Endothelial cell of umbilical vein (primary cell): ENCODE results near the gene STK39. TPM values are rescaled to one million over a fixed set of nuclear protein-coding genes. Genes with fewer than 3 reads are reported as not detected.

Source experiments
- BruUV-seq: library from RNA; stranded (reverse); fragments of 400-500 nt; replicated peaks from 2 replicates; lab custom pipeline; 2021; lab: Mats Ljungman, UMichigan
- CTCF ChIA-PET: fragments of 300-600, 350-600 bp; sonication (Branson Sonifier 250); formaldehyde crosslinking; loops from one replicate; lab custom pipeline; 2021; ENCODE audit warnings: antibody characterized with exemption, inconsistent platforms; lab: Charles Lee
- POLR2A ChIA-PET: fragments of 300-600, 350-600 bp; sonication (Branson Sonifier 250); formaldehyde crosslinking; loops from one replicate; lab custom pipeline; 2021; ENCODE audit warnings: antibody characterized with exemption, inconsistent platforms; lab: Charles Lee
- DNase-seq: peaks from one replicate; pipeline ENCODE4 v3.0.0-alpha.2; 2011; ENCODE audit warnings: low read depth, low spot score
- FAIRE-seq: peaks from 2 replicates; lab custom pipeline; 2011; peaks lifted over from hg19 to GRCh38; lab: Jason Lieb, UNC
- H2AFZ ChIP-seq: 2 replicates; pipeline ENCODE4 v1.6.0; 2012; ENCODE audit warnings: low read depth, low read length, control low read depth, inconsistent platforms
- H3K27ac ChIP-seq: 2 replicates; pipeline ENCODE4 v1.5.1; 2011; ENCODE audit warnings: low read depth, mild to moderate bottlenecking, control low read depth, low read length, moderate library complexity; ENCODE audit not compliant: insufficient read depth
- H3K27me3 ChIP-seq, 2 experiments: 2 replicates each; pipeline versions ENCODE4 v1.6.0 to v1.6.1; 2011; ENCODE audit warnings: low read length in 2 of 2, mixed read lengths in 1 of 2; ENCODE audit not compliant: control insufficient read depth in 2 of 2, insufficient read depth in 2 of 2
- H3K36me3 ChIP-seq, 2 experiments: 2 replicates in 1 of 2; 3 replicates in 1 of 2; pipeline ENCODE4 v1.5.1; 2011; ENCODE audit warnings: low read length in 2 of 2, mild to moderate bottlenecking in 1 of 2, moderate library complexity in 1 of 2; ENCODE audit not compliant: control insufficient read depth in 2 of 2, insufficient read depth in 2 of 2; ENCODE audit errors: extremely low read depth in 1 of 2
- H3K4me1 ChIP-seq: 3 replicates; pipeline ENCODE4 v1.5.1; 2011; ENCODE audit warnings: mild to moderate bottlenecking, low read length; ENCODE audit not compliant: control insufficient read depth, insufficient read depth; ENCODE audit errors: extremely low read depth
- H3K4me2 ChIP-seq: 2 replicates; pipeline ENCODE4 v1.6.1; 2011; ENCODE audit warnings: low read length, control low read depth, mixed read lengths; ENCODE audit not compliant: insufficient read depth
- H3K4me3 ChIP-seq, 3 experiments: fragments of 200-600 bp in 1 of 3; sonication (generic), shearing (Covaris generic) in 1 of 3; replicated peaks in 1 of 3; 2 replicates each; pipeline ENCODE4 v1.5.1; 2011 to 2016; ENCODE audit warnings: control low read depth in 3 of 3, low read length in 3 of 3, mild to moderate bottlenecking in 2 of 3, inconsistent platforms in 1 of 3, low read depth in 1 of 3, moderate library complexity in 1 of 3; ENCODE audit not compliant: insufficient read depth in 1 of 3
- H3K79me2 ChIP-seq: 2 replicates; pipeline ENCODE4 v1.6.0; 2012; ENCODE audit warnings: low read length, inconsistent platforms; ENCODE audit not compliant: control insufficient read depth, insufficient read depth
- H3K9ac ChIP-seq: replicated peaks from 2 replicates; pipeline ENCODE3; 2011; ENCODE audit warnings: low read length, control low read depth; ENCODE audit not compliant: insufficient read depth; ENCODE audit errors: extremely low read depth
- H3K9me1 ChIP-seq: replicated peaks from 3 replicates; pipeline ENCODE4 v1.6.0; 2011; ENCODE audit warnings: mild to moderate bottlenecking, low read length; ENCODE audit not compliant: control insufficient read depth, insufficient read depth; ENCODE audit errors: extremely low read depth
- H3K9me3 ChIP-seq: replicated peaks from 2 replicates; pipeline ENCODE4 v1.5.1; 2012; ENCODE audit warnings: low read length, inconsistent platforms; ENCODE audit not compliant: control insufficient read depth, insufficient read depth
- H4K20me1 ChIP-seq: replicated peaks from 2 replicates; pipeline ENCODE3; 2011; ENCODE audit warnings: mild to moderate bottlenecking, low read length; ENCODE audit not compliant: control insufficient read depth, insufficient read depth; ENCODE audit errors: extremely low read depth
- CTCF ChIP-seq, 2 donors: IDR thresholded peaks; 1 replicate in 1 of 2; 2 replicates in 1 of 2; pipeline ENCODE4 v1.5.1; 2011; ENCODE audit warnings: low read length in 2 of 2, mild to moderate bottlenecking in 2 of 2, moderate library complexity in 2 of 2, control low read depth in 1 of 2, inconsistent platforms in 1 of 2, low read depth in 1 of 2; ENCODE audit not compliant: insufficient read depth in 1 of 2; ENCODE audit errors: extremely low read depth in 1 of 2
- EZH2 ChIP-seq: IDR thresholded peaks from 2 replicates; pipeline ENCODE4 v1.6.1; 2012; ENCODE audit warnings: borderline replicate concordance, low read depth, mild to moderate bottlenecking, moderate library complexity, low read length, inconsistent platforms; ENCODE audit not compliant: severe bottlenecking
- FOS ChIP-seq: IDR thresholded peaks from 2 replicates; pipeline ENCODE4 v1.6.1; 2011; ENCODE audit warnings: mild to moderate bottlenecking, low read length, moderate library complexity, borderline replicate concordance; ENCODE audit not compliant: insufficient read depth
- GATA2 ChIP-seq: IDR thresholded peaks from 2 replicates; pipeline ENCODE4 v1.7.0; 2011; ENCODE audit warnings: low read depth, mild to moderate bottlenecking, moderate library complexity, mixed read lengths, low read length; ENCODE audit not compliant: insufficient read length, insufficient read depth
- JUN ChIP-seq: IDR thresholded peaks from 2 replicates; pipeline ENCODE4 v1.6.1; 2011; ENCODE audit warnings: borderline replicate concordance, low read depth; ENCODE audit not compliant: insufficient read length, insufficient read depth
- MYC ChIP-seq: IDR thresholded peaks from one replicate; pipeline ENCODE4 v1.6.1; 2011; ENCODE audit warnings: mild to moderate bottlenecking, low read depth, low read length
- POLR2A ChIP-seq: IDR thresholded peaks from 2 replicates; pipeline ENCODE4 v1.6.1; 2012; ENCODE audit warnings: low read depth, mild to moderate bottlenecking, control low read depth, low read length
- POLR2AphosphoS5 ChIP-seq: IDR thresholded peaks from 2 replicates; pipeline ENCODE4 v1.6.1; 2012; ENCODE audit warnings: low read depth, mild to moderate bottlenecking, control low read depth, low read length, moderate library complexity; ENCODE audit not compliant: insufficient read depth
- dilution Hi-C: fragments of 300-500 bp; cut with MboI; formaldehyde crosslinking; loops from one replicate; pipeline ENCODE4 v1.15.0; 2019; ENCODE audit warnings: low sequenced_read_pairs; ENCODE audit not compliant: extremely low pct_ligation_motif_present
- intact Hi-C: fragments of 100-400 bp; cut with micrococcal nuclease; formaldehyde crosslinking; loops from one replicate; pipeline ENCODE4 v1.10.0; 2022
- polyA plus RNA-seq, 4 experiments: library from polyadenylated mRNA; depleted of rRNA in 3 of 4; stranded (reverse) in 3 of 4; unstranded in 1 of 4; fragments of >200 nt; gene quantifications; 2 replicates each; pipeline versions ENCODE4 v1.2.1 to v1.2.3, GENCODE V29; 2011 to 2012; ENCODE audit warnings: missing spikeins in 1 of 4
- total RNA-seq: library from RNA; stranded (reverse); gene quantifications from 2 replicates; pipeline ENCODE4 v1.2.3, GENCODE V29; 2021
- TF ChIP-seq, protein P1 (sequence below): IDR thresholded peaks from 2 replicates; pipeline ENCODE4 v1.6.1; 2011; ENCODE audit not compliant: insufficient read depth, insufficient read length

STK39 gene
- total and polyA plus RNA-seq, 2 donors (not counting 3 experiments of a cell fraction or from before 2014, with no cell fraction given), result 4.6 to 13.1 TPM

GRCh38 chr2:168239281-168239680 is 8.1 kb downstream of the STK39 start:
- no peak overlapping the region for H2AFZ ChIP-seq
- DNase-seq (no peak), FAIRE-seq (no peak)
- no peak overlapping the region for H3K4me3 ChIP-seq
- no peak for TF ChIP-seq MYC
- no peak for TF ChIP-seq GATA2
- no peak for TF ChIP-seq POLR2AphosphoS5
- no peak for TF ChIP-seq EZH2
- TF ChIP-seq JUN, result no peak
- no peak for TF ChIP-seq FOS
- TF ChIP-seq, protein P1, sequence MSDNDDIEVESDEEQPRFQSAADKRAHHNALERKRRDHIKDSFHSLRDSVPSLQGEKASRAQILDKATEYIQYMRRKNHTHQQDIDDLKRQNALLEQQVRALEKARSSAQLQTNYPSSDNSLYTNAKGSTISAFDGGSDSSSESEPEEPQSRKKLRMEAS, result no peak
- TF ChIP-seq CTCF (IDR thresholded peaks at IDR 0.05; ENCODE audit: extremely low read depth in 1 of 2, insufficient read depth in 1 of 2, low read depth in 1 of 2, low read length in 2 of 2), result no peak
- no peak for TF ChIP-seq POLR2A
- H3K36me3 ChIP-seq, result no peaks in the 10 kb centered on the region
- POLR2A ChIA-PET, result no interaction called here
- no TSS peak for BruUV-seq
- CTCF ChIA-PET, result interaction anchor here (1.1 kb wide), 1 partner anchor 120 kb away, joined by 3 read pairs; no protein-coding TSS in a partner anchor
- peaks cover 9% of the 10 kb centered on the region for H3K4me1 ChIP-seq
- H3K4me2 ChIP-seq, result no peak overlapping the region
- H3K27ac ChIP-seq, result no peak overlapping the region
- no peaks in the 10 kb centered on the region for H4K20me1 ChIP-seq
- H3K9me3 ChIP-seq, result no peaks in the 10 kb centered on the region
- dilution Hi-C loops (no loop called here), intact Hi-C loops (no loop called here)
- no peaks in the 10 kb centered on the region for H3K27me3 ChIP-seq
- H3K9ac ChIP-seq, result no peak overlapping the region
- H3K79me2 ChIP-seq, result peaks cover 23% of the 10 kb centered on the region
- H3K9me1 ChIP-seq, result no peaks in the 10 kb centered on the region
